Smooth muscle cell of the coronary artery (primary cell): Measurements from ENCODE around the gene PSMB2. TPM values are rescaled to one million over a fixed set of nuclear protein-coding genes. Genes with fewer than 3 reads are reported as not detected.

ENCODE experiments used
- total RNA-seq: library from RNA; depleted of rRNA; stranded (reverse); fragments of >200 nt; gene quantifications from 2 replicates; pipeline ENCODE4 v1.2.3, GENCODE V29; 2014; ENCODE audit warnings: low replicate concordance

The PSMB2 gene
- total RNA-seq = 8.8 and 18.3 TPM in 2 replicates

DNA sequence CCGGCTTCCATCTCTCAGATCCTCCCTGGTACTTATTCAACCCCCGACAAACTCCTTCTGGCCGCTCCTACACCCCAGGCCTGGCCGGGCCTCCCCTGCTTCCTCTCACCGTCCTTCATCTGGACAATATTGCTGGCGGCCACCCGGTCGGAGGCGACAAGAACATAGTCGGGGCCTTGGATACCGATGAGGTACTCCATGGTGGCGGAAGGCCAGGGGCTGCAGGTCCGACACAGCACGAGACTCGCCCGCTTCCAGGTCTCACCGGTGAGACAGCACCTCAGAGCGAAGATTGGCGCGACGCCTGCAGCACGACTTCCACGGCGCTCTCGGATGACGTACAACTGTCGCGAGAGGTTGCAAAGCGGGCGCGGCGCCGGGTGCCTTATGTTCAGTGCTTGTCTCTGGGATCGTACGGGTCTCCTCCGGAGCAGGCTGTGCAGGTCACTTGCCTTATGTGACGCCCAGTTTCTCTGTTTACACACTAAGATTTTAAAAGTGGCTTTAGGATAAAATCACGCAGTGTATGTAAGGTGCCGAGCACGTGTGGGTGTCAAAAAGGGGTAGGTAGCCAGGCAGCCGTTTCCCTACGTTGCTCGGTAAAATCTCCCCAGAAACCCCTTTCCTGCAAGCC lies at the start of gene PSMB2:
PSMB2 (minus strand) TSS at position 294 of the 634 bp plus-strand sequence; CDS start at position 200, 94 bp downstream.

DNA sequence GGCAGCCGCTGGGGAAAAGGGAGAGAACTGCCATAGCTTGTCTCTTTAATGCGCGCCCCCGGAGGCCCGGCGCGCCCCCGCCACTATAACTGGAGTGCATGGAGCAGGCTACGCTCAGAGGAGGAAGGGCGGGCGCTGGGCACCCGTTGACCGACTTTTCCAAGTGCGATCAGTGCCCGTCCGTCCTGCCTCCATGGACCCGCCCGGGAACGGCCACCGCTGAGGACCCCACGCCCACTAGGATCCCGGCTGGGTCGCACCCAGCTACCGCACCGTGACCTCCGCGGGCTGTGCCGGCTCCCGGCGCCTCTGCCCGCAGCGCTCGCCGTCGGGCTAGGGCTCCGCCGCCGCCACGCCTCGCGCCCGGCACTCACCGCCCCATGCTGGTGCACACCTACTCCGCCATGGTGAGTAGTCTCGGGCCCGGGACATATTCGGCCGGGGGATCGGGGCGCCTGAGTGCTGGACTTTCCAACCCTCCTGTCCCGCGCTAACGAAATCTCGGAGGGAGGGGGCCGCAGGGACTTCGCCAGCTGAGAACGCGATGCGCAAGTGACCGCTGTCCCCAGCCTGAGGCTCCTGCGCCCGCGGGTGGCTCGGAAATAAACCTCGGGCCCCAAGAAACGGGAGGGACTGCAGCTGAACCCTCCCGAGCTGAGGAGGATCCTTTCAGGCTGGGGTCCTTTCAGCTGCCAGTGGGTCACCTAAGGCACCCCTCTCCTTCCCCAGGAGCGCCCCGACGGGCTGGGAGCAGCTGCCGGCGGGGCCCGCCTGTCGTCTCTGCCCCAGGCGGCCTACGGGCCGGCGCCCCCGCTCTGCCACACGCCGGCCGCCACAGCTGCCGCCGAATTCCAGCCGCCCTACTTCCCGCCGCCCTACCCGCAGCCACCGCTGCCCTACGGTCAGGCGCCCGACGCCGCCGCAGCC lies 67.9 kb downstream of the PSMB2 start, which contains the start of gene TFAP2E:
TFAP2E (plus strand) TSS at position 117 of the 927 bp plus-strand sequence; CDS start at position 381, 264 bp downstream.

DNA sequence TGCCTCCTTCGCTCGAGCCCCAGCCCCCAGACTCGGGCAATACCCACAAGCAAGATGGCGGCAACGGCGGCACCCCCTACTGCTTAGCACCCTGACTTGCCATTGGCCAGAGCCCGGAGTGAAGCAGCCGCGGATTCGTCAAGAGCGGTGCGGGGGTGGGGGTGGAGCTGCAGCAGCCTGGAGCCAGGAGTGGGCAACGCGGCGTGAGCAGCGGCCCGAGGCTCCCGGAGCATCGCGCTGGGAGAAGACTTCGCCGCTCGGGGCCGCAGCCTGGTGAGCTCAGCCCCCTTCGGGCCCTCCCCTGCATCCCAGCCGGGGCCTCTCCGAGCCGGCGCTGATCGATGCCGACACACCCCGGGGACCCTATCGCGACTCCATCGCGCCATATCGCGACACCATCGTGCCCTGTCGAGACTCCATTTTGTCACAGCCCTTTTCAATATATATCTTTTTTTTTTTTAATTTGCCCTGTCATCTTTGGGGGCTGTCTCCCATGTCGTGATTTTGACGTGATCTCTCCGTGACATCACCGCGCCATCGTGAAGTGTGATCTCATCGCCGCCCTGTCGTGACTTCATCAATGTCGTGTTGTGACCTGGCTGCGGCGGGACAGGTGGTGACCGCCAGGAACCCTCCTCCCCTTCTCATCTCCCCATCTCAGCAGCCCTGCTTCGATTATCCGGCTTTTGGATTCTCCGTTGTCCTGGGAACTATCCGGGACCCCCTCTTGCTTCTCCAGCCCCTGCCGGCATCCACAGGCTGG lies 83.5 kb downstream of the PSMB2 start, which contains the start of gene NCDN:
NCDN (plus strand) TSS at position 189 of the 763 bp plus-strand sequence; CDS start at position 581, 392 bp downstream.

DNA sequence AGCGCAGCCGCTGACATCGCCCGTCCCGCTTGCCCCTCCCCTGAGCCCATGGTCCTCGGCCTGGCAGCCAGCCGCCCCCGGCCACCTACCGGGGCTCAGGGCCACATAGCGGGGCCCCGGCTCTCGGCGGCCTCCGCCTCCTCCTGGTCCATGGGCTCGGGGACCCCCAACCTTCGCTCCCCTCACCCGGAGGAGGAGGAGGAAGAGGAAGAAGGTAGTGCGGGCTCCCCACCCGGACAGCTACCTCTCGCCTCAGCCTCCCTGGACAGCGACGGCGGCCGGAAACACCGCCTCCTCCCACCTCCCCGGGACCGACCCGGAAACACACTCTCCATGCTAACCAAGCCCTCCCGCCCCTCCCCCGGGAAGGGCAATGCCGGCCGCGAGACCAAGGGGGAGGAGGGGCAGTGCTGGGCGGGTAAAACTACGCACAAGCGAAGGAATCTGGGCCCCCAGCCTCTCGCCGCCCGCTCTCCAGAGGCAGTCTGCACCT lies 84.2 kb downstream of the PSMB2 start, which contains the start of gene KIAA0319L:
KIAA0319L (minus strand) TSS at position 286 of the 493 bp plus-strand sequence. CDS start 2,912 bp downstream, outside the sequence.

Other genes with a start within 250 kb of the PSMB2 start
- 26.0 and 32.8 TPM in 2 replicates for gene KIAA0319L, start 84.1 kb downstream of the PSMB2 start, total RNA-seq
- gene NCDN, start 83.7 kb downstream of the PSMB2 start, total RNA-seq = 13.5 and 16.6 TPM in 2 replicates
- 0.08 TPM in 1 of 2 replicates, not detected in the other for gene TFAP2E, start 68.2 kb downstream of the PSMB2 start, total RNA-seq
- 16.5 and 23.6 TPM in 2 replicates for gene C1orf216, start 77.4 kb upstream of the PSMB2 start, total RNA-seq
- 1.6 and 4.7 TPM in 2 replicates for gene CLSPN, start 128.5 kb upstream of the PSMB2 start, total RNA-seq
- 13.0 and 20.0 TPM in 2 replicates for gene AGO4, start 166.5 kb upstream of the PSMB2 start, total RNA-seq
- gene AGO1, start 241.7 kb upstream of the PSMB2 start, total RNA-seq = 10.0 and 11.7 TPM in 2 replicates